ENCODE data around the gene LIPK. TPM values are rescaled to one million over a fixed set of nuclear protein-coding genes. Genes with fewer than 3 reads are reported as not detected.

The LIPK gene
- total and polyA plus RNA-seq, 7 donors, result not detected

GRCh38 chr10:88672041-88672440 lies 34.0 kb upstream of the LIPK start:
- H3K27me3 ChIP-seq (ENCODE audit: insufficient read depth in 3 of 3, low read length in 2 of 3), result no peaks in the 10 kb centered on the region
- H3K36me3 ChIP-seq (ENCODE audit: insufficient read depth in 1 of 2, low read depth in 1 of 2), result no peaks in the 10 kb centered on the region
- ATAC-seq, result no peak
- H3K4me1 ChIP-seq, result no peaks in the 10 kb centered on the region
- intact Hi-C loops (cut with DNase I), result no loop called here
- no peaks in the 10 kb centered on the region for H3K9me3 ChIP-seq
- H3K27ac ChIP-seq, result no peak overlapping the region
- WGBS, 3 donors, result 78 to 87% (median 79%) methylated on average over 2 of the region's 2 CpGs
- no peak for TF ChIP-seq CTCF (IDR thresholded peaks at IDR 0.05)
- DNase-seq, result no peak
- H3K4me3 ChIP-seq, result no peak overlapping the region

GRCh38 chr10:88676283-88677060 lies 29.6 kb upstream of the LIPK start:
- no peak overlapping the region for H3K4me3 ChIP-seq
- H3K36me3 ChIP-seq (ENCODE audit: insufficient read depth in 1 of 2, low read depth in 1 of 2), result no peaks in the 10 kb centered on the region
- no peaks in the 10 kb centered on the region for H3K27me3 ChIP-seq (ENCODE audit: insufficient read depth in 3 of 3, low read length in 2 of 3)
- ATAC-seq (no peak), DNase-seq (no peak)
- intact Hi-C loops (cut with DNase I), result no loop called here
- no peak for TF ChIP-seq CTCF (IDR thresholded peaks at IDR 0.05)
- no peaks in the 10 kb centered on the region for H3K4me1 ChIP-seq
- no peak overlapping the region for H3K27ac ChIP-seq
- H3K9me3 ChIP-seq, result no peaks in the 10 kb centered on the region
- WGBS, 3 donors, result 62 to 85% (median 75%) methylated on average over 4 of the region's 4 CpGs

- no peak overlapping the region for H3K4me3 ChIP-seq
- no peak for TF ChIP-seq CTCF (IDR thresholded peaks at IDR 0.05)
- 91 to 94% (median 91%) methylated on average over 4 of the region's 4 CpGs for WGBS, 3 donors
- peaks cover 0 to 4% (median 2%) of the 10 kb centered on the region in 3 donors for H3K27me3 ChIP-seq (ENCODE audit: insufficient read depth in 3 of 3, low read length in 2 of 3)
- no peak overlapping the region for H3K27ac ChIP-seq
- no peak for ATAC-seq
- intact Hi-C loops (cut with DNase I), result loop anchor here in 1 of 2 donors (10.0 kb wide), 1 partner anchor 134 kb away; no protein-coding TSS in a partner anchor
- H3K4me1 ChIP-seq, result no peaks in the 10 kb centered on the region
- DNase-seq, result no peak
- no peaks in the 10 kb centered on the region for H3K36me3 ChIP-seq (ENCODE audit: insufficient read depth in 1 of 2, low read depth in 1 of 2)
- no peaks in the 10 kb centered on the region for H3K9me3 ChIP-seq
These were observed 25.1 kb upstream of the LIPK start for GRCh38 chr10:88680958-88681357.

- no peak overlapping the region for H3K4me3 ChIP-seq
- no peaks in the 10 kb centered on the region for H3K4me1 ChIP-seq
- H3K36me3 ChIP-seq (ENCODE audit: insufficient read depth in 1 of 2, low read depth in 1 of 2), result no peaks in the 10 kb centered on the region
- 73 to 79% (median 74%) methylated on average over 4 of the region's 4 CpGs for WGBS, 3 donors
- H3K27ac ChIP-seq, result no peak overlapping the region
- no peak for DNase-seq
- peaks cover 0 to 4% (median 2%) of the 10 kb centered on the region in 3 donors for H3K27me3 ChIP-seq (ENCODE audit: insufficient read depth in 3 of 3, low read length in 2 of 3)
- no peaks in the 10 kb centered on the region for H3K9me3 ChIP-seq
- intact Hi-C loops (cut with DNase I), result loop anchor here in 1 of 2 donors (10.0 kb wide), 1 partner anchor 132 kb away; no protein-coding TSS in a partner anchor
- TF ChIP-seq CTCF (IDR thresholded peaks at IDR 0.05), result no peak
- no peak for ATAC-seq
These were observed 23.6 kb upstream of the LIPK start for GRCh38 chr10:88682491-88682890.

All from psoas muscle (tissue), 8 donors.